Stimulated activated CD8-positive, alpha-beta memory T cell treated with anti-CD3 and anti-CD28 coated beads, Interleukin-4, amount 100 ng/mL, for 1 hour (primary cell): ENCODE measurements around the gene LRIT1.

ENCODE experiments used
- DNase-seq, 2 donors: peaks; one replicate each; pipeline ENCODE4 v3.0.0-alpha.2; 2020; ENCODE audit warnings: low read depth in 2 of 2, low spot score in 1 of 2

The LRIT1 gene

GRCh38 chr10:84256510-84257342 lies 15.4 kb upstream of the LRIT1 start:
- DNase-seq = peak in 1 of 2 donors; percentile 8

DNA sequence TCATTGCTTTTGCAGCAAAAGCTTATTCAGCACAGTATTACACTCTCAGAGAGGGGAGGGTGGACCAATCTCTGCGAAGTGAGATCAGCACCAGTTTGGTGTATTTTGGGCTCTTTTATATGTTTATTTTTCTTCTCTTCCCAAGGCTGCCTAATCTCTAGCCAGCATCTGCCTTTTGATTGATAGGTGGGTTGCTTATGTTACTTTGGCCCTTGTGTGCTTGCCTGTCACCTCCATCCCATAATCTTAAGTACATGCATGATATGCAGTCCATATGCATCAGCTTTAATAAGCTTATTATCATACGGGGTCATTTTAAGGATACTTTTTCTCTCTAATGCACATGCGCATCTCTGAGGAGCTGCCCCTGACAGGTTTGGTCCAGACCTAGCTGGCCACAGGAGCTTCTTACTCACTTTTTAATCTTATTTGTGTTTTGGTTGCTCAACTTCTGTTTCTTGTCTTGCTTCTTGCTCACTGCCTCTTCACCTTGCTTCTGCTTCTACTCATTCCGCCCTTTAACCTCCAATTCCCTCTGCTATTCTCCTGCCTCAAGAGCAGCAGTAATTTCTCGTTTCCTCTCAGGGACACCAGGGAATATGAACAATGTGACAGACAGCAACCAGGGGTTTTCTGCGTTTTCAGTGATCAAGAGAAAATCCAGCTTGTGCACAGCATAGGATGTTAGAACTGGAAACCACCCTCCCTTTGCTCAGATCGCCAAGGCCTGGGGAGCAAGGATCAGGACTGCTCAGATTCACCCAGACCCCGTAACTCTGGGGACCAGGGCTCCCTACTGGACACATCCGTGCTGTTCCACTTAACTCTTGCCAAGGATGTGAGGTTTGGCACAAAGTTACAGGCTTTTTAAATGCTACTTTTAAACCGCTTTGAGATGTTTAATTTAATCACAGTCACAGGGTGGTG lies 13.5 kb upstream of the LRIT1 start:
- no peak for DNase-seq

DNA sequence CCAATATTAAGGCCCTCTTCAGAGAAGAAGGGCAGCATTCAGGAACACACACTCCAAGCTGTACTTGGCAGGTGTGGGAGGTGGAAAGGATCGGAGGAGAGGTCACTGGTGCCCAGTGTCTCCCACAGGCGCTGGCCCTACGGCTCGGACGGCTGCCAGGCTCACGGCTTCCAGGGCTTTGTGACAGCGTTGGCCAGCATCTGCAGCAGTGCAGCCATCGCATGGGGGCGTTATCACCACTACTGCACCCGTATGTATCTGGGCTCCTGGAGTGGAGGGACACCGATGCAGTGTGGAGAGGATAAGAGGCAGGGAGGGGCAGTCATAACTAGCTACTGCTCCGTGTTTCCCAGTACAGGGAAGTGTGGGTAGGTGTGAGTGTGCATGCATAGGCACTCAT lies 7.4 kb upstream of the LRIT1 start:
- DNase-seq = no peak

DNA sequence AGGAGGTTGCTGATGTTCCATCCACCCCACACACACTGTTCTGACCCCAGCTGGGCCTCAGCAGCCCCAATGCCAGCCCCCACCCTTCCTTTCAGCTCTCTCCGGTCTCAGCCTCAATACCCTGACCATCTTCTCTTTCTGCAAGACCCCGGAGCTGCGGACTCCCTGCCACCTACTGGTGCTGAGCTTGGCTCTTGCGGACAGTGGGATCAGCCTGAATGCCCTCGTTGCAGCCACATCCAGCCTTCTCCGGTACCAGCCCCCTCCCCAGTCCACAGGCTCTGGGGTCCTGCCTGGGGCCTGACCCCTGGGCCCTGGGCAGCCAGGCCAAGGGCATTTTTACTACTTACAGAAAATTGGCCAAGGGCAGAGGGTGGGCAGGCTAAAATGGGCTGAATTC lies 6.2 kb upstream of the LRIT1 start:
- DNase-seq = no peak

DNA sequence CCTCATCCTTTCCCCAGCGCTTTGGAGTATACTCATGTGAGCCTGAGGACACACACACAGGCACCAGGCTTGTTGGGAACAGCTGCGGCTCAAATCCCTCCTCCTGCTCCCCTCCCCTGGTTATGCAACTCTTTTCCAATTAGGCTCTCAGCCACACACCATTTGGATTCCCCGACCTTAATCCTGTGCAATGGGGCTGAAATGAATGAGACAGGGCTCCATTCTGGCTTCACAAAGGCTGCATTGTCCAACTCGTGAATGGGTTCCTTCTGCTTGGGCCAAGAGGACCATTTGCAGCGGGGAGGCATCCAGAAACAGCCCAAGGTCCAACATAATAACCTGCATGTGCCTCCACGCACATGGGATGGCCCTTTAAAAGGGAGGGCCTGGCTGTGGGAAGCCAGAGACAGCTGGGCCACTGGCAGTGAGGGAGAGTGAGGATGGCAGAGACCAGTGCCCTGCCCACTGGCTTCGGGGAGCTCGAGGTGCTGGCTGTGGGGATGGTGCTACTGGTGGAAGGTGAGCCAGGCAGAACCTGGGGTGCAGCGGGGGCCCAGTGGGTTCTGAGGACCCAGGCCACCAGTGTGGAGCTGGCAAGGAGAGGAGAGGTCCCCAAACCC lies 3.4 kb upstream of the LRIT1 start, which contains the start of gene RGR:
TSS of gene RGR (plus strand) at position 403 of the 620 bp plus-strand sequence. CDS start at position 441, 38 bp downstream.
- DNase-seq = no peak

DNA sequence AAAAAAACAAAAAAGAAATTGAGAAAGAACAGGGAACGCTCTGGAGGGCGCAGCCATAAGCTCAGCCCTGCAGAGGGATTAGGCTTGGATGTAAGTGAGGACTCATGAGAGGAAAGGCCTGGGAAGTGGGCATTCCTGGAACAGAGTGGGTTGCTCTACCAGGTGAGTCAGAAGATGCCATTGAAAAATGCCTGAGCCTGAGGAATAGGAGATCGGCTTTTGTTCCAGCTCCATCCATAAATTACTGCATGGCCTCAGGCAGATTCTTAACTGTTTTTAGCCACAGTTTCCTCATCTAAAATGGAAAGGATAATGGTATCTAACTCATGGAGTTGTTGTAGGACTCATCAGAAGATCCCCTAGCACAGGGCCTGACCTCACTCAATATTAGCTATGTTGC lies 2.4 kb upstream of the LRIT1 start:
- DNase-seq = no peak

- no peak for DNase-seq
Measured at GRCh38 chr10:84238909-84239308, 2.4 kb downstream of the LRIT1 start.

DNA sequence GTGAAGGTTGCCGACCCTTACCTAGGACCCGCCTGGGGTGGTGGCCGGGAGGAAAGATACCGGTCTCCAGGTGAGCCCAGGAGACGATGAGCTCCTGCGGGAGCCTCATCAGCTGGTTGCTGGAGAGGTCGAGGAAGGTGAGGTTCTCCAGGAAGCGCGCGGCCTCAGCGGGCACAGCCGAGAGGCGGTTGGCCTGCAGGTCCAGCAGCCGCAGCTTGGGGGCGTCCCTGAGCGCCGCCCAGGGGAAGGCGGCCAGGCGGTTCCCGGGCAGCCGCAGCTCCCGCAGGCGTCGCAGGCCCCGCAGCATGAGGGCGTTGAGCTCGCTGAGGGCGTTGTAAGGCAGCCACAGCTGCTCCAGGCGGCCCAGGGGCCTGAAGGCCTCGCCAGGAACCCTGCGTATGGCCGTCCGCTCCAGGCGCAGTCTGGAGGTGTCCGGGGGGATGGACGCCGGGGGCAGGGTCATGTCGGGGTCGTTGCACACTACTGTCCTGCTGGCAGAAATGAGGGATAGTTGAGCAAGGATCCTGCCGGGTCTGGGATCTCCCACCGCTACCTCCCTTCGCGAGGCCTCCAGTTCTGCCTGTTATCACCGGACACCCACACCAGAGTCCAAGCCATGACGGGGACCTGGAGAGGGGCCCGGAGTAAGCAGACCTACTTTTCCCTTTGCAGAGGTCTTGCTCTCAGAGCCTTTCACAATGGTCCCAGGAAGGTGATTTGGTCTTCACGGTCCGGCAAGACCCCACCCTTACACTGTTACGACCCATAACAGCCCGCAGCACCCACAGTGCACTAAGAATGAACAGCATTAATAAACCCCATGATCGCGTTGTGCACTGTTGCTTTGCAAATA lies 3.9 kb downstream of the LRIT1 start:
- no peak for DNase-seq

- DNase-seq = no peak
Measured at GRCh38 chr10:84236807-84237198, 4.5 kb downstream of the LRIT1 start.

DNA sequence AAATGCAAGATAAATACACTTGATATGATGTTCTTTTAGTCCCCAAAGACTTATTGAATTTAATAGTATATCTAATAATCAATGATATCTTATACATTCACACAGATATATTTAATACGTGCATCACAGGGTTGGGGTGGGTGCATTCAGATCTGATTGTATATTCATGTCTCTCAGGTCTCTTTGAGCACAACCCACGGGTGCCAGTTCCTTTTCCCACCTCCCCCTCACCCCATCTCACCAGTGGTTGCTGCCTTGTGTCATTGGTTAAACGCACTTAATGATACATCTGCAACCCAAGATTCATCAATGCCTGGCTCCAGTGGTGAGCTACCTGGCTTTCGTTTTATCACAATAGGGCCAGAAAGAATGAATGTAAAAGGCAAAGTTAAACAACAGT lies 6.2 kb downstream of the LRIT1 start:
- DNase-seq = no peak

DNA sequence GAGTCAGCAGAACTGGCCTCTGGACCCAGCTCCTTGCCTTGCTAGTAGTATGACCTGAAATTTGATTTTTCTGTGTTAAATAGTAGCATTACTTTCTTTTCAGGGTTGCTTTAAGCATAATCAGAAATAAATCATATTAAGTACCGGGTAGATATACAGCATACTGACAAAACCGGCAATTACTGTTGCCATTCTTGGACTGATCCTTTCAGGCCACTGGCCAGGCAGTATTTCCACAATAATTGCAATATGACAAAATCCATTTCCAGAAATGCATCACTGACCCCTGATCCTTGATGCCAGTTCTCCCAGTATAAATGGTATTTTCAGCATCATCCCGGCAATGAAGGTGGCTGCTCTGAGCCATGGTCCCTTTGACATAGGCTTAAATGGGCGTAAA lies 6.9 kb downstream of the LRIT1 start:
- no peak for DNase-seq

DNA sequence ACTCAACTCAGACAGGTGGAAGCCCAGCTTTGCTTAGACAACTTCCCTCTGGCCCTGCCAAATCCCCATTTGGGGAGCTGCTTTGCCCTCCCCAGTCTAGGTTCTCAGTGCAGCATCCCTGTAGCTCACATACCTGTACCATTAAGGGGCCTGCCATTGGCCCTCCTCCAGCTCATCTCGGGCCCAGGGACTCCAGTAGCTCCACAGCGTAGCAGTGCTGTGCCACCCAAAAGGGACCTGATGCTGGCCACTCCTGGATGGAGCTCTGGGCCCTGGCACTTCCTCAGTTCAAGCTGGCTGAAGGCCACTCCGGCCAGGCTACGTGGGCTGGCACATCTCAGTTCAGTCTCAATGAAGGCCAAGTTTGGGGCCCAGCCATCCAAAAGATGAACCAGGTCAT lies 7.4 kb downstream of the LRIT1 start:
- no peak for DNase-seq

DNA sequence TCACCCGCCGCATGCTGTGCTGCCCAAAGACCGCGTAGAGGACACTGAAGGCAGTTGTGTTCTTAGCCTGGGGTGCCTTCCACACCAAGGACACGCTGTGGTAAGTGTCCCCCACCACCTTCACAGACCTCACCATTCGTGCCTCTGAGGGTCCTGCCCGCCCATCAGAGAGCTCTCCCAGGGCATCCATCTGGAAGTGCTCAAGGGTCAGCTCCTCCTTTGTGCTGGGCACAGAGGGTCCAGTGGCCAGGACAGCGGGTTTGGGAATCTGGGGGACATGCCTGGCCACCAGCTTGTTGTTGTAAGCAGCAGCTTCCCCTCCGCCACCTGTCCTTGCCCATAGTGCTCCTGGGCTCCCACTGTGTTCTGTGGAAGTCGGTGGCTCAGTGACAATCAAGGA lies 9.0 kb downstream of the LRIT1 start:
- DNase-seq = no peak

DNA sequence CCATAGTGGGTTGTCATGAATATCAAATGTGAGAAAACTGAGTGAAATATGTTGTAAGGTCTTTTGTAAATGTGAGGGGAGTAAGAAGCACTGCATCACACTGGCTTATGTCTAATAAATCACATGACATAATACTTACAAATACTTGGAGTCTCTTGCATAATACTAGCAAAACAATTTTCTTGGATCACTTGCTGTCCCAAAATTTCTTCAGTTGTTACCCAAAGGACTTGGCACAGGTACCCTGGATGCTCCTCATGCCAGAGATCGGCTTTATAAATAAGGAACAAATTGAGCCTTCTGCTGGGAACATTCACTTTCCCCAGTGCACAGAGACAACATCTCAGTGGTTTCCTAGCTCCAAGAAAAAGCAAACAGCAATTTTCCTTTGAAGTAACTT lies 11.0 kb downstream of the LRIT1 start:
- no peak for DNase-seq

- DNase-seq = no peak
Measured at GRCh38 chr10:84227810-84228209, 13.5 kb downstream of the LRIT1 start.

- DNase-seq = no peak
Measured at GRCh38 chr10:84226616-84227015, 14.7 kb downstream of the LRIT1 start.

- DNase-seq = no peak
Measured at GRCh38 chr10:84225427-84226173, 15.7 kb downstream of the LRIT1 start, which contains the start of gene LRIT2. Gene LRIT2, minus strand, starts transcription at chr10:84225544. Its CDS starts 24 bp downstream, at chr10:84225520.

- no peak for DNase-seq
Measured at GRCh38 chr10:84224411-84225028, 16.8 kb downstream of the LRIT1 start.

DNA sequence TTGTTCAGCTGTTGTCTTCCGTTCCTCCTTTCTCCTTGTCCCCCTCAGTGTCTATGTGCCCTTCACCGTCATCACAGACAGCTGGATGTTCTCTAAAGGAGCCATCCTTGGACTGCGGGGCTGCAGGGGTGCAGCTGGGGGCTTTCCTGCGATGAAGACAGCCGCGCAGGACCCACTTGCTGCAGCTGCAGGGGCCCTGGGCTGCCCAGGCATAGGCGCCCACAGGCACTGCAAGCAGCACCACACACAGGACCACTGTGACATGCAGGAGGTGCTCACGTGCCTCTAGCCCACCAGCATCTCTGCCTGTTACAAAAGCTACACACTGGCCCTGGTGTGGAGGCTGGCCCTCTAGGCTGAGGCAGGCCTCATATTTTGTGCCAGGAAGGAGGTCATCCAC lies 19.4 kb downstream of the LRIT1 start:
- DNase-seq = no peak
